ENCODE data around the gene SMAD2. TPM values are rescaled to one million over a fixed set of nuclear protein-coding genes. Genes with fewer than 3 reads are reported as not detected.

Gene SMAD2
- total and polyA plus RNA-seq, 2 experiments from 2014 or later = 30.9 to 90.7 TPM

- H3K27me3 ChIP-seq (ENCODE audit: insufficient read depth) = no peaks in the 10 kb centered on the region
- no peaks in the 10 kb centered on the region for H3K36me3 Mint-ChIP-seq (ENCODE audit: low read depth)
- no peaks in the 10 kb centered on the region for H3F3A ChIP-seq (replicated peaks; ENCODE audit: low read depth)
- no peak overlapping the region for H3K27ac ChIP-seq (ENCODE audit: low read depth)
- H3K4me2 ChIP-seq = no peak overlapping the region
- no peaks in the 10 kb centered on the region for H3K36me3 ChIP-seq (ENCODE audit: insufficient read depth)
- 0 out of 2 replicates have a peak, but pooled peaks cover 13% of the 10 kb centered on the region for H3K9me2 ChIP-seq (ENCODE audit: insufficient read depth)
- no peak overlapping the region for H2AFZ ChIP-seq
- no peaks in the 10 kb centered on the region for H3K27me3 Mint-ChIP-seq (ENCODE audit: insufficient read depth, low read depth, poor library complexity)
- H4K20me1 ChIP-seq (replicated peaks; ENCODE audit: insufficient read depth) = no peaks in the 10 kb centered on the region
- peaks cover 5% of the 10 kb centered on the region for H3K4me1 Mint-ChIP-seq
- no peak overlapping the region for H3K4me3 ChIP-seq
- H3K79me2 ChIP-seq (replicated peaks; ENCODE audit: insufficient read depth) = no peaks in the 10 kb centered on the region
- TF ChIP-seq JUNB (IDR thresholded peaks at IDR 0.05; ENCODE audit: unreplicated experiment) (no peak), EZH2phosphoT487 (IDR thresholded peaks at IDR 0.05; ENCODE audit: unreplicated experiment) (no peak), REST (IDR thresholded peaks at IDR 0.05; ENCODE audit: unreplicated experiment) (no peak), POLR2AphosphoS5 (IDR thresholded peaks at IDR 0.05; ENCODE audit: low read depth) (no peak), ETS1 (IDR thresholded peaks at IDR 0.05) (no peak), ZNF331 (CRISPR knock-in tag; IDR thresholded peaks at IDR 0.05; ENCODE audit: low read depth) (no peak), EZH2 (IDR thresholded peaks at IDR 0.05; ENCODE audit: low read depth, unreplicated experiment) (no peak), ZNF462 (CRISPR knock-in tag; IDR thresholded peaks at IDR 0.05) (no peak), CTCF (conservative IDR thresholded peaks at IDR 0.05; ENCODE audit: low read depth in 2 of 2) (no peak), CREB1 (CRISPR knock-in tag; IDR thresholded peaks at IDR 0.05; ENCODE audit: low read depth) (no peak), STAT1 (IDR thresholded peaks at IDR 0.05; ENCODE audit: unreplicated experiment) (no peak), ZNF114 (CRISPR knock-in tag; IDR thresholded peaks at IDR 0.05) (no peak)
- H3K27ac Mint-ChIP-seq = no peak overlapping the region
- H3K4me1 ChIP-seq (ENCODE audit: insufficient read depth) = no peaks in the 10 kb centered on the region
- H3K4me3 Mint-ChIP-seq = no peak overlapping the region
- no peaks in the 10 kb centered on the region for H3K9me3 Mint-ChIP-seq
- DNase-seq (ENCODE audit: low spot score) = no peak
- no peak for ATAC-seq
Observed at GRCh38 chr18:47949202-47949601, 18.7 kb upstream of the SMAD2 start.

All from GM23338 (cell line).